ENCODE data around the gene EHD1.

DNA sequence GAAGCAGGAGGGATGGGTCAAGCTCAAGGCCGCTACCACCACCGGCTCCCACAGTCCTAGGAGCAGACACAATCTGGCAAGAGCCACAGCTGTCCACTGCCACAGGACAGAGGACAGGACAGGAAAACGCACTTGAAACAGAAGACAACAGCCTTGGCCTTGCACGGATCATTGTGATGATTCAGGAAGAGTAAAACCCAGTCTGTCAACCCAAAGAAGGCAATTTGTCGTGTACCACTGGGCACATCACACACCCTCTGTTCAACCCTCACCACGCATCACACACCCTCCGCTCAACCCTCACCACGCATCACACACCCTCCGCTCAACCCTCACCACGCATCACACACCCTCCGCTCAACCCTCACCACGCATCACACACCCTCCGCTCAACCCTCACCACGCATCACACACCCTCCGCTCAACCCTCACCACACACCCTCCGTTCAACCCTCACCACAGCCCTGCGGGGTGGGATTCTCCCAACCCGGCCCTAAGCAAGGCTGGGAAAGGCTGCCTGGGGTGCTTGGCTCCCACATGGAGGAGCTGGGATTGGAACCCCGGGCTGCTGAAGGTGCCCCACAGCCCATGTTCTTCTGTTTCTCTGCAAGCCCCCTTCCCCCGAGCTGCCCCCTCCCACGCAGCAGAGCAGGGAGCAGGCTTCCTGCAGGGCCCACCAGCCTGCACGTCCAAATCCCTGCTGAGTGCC is 22.7 kb downstream of the EHD1 start:
- TF ChIP-seq, protein P1, sequence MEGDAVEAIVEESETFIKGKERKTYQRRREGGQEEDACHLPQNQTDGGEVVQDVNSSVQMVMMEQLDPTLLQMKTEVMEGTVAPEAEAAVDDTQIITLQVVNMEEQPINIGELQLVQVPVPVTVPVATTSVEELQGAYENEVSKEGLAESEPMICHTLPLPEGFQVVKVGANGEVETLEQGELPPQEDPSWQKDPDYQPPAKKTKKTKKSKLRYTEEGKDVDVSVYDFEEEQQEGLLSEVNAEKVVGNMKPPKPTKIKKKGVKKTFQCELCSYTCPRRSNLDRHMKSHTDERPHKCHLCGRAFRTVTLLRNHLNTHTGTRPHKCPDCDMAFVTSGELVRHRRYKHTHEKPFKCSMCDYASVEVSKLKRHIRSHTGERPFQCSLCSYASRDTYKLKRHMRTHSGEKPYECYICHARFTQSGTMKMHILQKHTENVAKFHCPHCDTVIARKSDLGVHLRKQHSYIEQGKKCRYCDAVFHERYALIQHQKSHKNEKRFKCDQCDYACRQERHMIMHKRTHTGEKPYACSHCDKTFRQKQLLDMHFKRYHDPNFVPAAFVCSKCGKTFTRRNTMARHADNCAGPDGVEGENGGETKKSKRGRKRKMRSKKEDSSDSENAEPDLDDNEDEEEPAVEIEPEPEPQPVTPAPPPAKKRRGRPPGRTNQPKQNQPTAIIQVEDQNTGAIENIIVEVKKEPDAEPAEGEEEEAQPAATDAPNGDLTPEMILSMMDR (IDR thresholded peaks at IDR 0.05): no peak
- no peak for TF ChIP-seq POLR2A (IDR thresholded peaks at IDR 0.05)

Data from esophagus squamous epithelium (tissue), 4 donors.